ENCODE measurements around the gene TMEFF2.

DNA sequence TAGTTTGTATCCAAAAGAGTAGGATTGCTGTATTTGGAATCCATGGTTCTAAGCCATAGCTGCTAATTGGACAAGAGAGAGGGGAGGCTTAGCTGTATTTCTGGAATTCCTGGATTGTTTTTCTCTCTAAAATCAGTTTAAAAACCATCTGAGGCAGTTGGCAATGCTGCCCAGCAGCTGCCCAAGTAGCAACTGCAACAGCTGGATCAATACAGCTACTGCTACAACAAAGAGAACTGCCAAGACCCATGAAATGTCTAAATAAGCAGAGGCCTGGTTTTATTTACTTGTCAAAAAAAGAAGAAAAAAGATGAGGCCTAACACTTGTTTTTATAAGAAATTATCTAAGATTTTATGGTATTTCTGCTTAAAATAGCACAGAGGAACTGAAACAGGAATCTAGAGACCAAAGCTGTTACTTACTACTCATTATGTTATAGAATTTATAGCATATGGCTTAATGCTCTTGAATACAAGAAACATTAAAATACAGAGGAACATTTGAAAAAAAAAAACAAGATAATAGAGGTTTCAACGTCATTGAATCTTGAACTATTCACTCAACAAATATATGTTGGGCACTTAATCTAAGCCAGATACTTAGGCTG lies 39.1 kb downstream of the TMEFF2 start:
- no peak for TF ChIP-seq EZH2 (IDR thresholded peaks at IDR 0.05; ENCODE audit: insufficient read depth, low read length)
- TF ChIP-seq, protein P1, sequence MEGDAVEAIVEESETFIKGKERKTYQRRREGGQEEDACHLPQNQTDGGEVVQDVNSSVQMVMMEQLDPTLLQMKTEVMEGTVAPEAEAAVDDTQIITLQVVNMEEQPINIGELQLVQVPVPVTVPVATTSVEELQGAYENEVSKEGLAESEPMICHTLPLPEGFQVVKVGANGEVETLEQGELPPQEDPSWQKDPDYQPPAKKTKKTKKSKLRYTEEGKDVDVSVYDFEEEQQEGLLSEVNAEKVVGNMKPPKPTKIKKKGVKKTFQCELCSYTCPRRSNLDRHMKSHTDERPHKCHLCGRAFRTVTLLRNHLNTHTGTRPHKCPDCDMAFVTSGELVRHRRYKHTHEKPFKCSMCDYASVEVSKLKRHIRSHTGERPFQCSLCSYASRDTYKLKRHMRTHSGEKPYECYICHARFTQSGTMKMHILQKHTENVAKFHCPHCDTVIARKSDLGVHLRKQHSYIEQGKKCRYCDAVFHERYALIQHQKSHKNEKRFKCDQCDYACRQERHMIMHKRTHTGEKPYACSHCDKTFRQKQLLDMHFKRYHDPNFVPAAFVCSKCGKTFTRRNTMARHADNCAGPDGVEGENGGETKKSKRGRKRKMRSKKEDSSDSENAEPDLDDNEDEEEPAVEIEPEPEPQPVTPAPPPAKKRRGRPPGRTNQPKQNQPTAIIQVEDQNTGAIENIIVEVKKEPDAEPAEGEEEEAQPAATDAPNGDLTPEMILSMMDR (IDR thresholded peaks at IDR 0.05; ENCODE audit: insufficient read depth, low read depth, low read length) = no peak
